Activated CD4-positive, alpha-beta T cell treated with anti-CD3 and anti-CD28 coated beads for 24 hours (primary cell): ENCODE results near the gene KMT5C.

ENCODE experiments used
- DNase-seq, 2 donors: peaks; one replicate each; pipeline ENCODE4 v3.0.0-alpha.2; 2020; ENCODE audit warnings: low read depth in 2 of 2

The KMT5C gene

DNA sequence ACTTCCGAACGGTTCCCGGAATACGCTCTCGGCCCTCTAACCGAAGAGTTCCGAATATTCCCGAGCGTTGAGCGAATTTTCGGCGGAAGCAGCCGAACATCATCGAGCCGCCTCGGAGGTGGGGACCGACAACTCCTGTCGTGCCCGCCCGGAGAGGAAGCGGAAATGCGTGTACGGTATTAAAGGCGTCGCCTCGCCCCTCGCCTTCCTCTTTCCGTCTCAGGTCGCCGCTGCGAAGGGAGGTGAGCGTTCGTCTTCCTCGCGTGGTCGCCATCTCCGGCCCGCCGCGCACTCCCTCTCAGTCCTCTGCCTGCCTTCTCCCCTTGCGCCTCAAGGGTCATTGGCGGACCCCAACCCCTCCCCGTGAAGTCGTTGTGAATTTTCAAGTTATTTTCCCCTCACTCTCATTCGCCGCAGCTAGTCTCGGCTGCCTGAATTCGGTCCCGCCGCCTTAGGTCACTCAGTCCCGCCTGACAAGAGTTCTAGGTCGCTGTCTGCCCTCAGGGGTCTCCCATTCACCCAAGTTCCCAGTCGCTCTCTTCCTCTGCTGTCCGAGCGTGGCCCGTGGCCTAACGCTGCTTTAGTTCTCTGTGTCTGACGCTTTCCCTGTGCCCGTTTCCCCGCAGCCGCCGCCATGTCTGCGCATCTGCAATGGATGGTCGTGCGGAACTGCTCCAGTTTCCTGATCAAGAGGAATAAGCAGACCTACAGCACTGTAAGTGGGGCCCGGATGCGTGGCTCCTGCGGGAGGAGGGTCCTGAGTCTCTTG is 46.2 kb downstream of the KMT5C start, which contains the start of gene RPL28:
Gene RPL28 (plus strand): TSS at position 209 of the 769 bp plus-strand sequence. CDS start 426 bp downstream, at position 635.
- DNase-seq = peak; percentile 97 to 98

DNA sequence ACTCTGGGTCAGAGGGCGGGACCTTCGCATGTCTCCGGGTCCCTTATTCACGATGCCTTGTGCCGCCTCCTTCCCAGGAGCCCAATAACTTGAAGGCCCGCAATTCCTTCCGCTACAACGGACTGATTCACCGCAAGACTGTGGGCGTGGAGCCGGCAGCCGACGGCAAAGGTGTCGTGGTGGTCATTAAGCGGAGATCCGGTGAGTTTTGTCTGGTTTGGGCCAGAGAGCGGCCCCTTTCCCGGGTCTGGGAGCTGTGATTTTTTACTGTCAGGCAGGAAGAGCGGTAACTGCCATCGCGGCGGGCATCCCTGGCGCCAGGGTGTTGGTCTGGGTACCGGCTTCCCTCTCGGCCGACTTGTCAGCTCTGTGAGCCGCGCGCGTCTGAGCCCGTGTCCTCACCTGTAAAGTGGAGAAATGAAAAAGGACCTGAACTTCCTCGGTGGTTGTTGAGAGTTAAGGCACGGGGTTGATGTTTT is 46.9 kb downstream of the KMT5C start:
- DNase-seq = no peak

DNA sequence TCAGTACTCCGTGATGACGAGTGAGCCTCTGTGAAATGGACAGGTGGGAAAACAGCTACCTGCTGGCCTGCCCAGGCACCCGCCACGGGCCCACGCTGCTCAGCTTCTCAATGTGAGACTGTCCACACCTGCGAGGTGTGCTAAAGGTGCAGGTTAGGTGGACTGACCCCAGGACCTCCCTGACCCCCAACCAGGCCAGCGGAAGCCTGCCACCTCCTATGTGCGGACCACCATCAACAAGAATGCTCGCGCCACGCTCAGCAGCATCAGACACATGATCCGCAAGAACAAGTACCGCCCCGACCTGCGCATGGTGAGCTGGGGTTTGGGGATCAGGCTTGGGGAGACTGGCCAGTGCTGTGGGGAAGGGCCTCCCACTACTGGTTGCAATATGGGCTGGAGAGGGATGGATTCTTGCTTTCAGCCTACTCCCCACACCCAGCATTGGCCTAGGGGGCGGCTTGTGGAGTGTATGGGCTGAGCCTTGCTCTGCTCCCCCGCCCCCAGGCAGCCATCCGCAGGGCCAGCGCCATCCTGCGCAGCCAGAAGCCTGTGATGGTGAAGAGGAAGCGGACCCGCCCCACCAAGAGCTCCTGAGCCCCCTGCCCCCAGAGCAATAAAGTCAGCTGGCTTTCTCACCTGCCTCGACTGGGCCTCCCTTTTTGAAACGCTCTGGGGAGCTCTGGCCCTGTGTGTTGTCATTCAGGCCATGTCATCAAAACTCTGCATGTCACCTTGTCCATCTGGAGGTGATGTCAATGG is 48.2 kb downstream of the KMT5C start:
- DNase-seq = no peak

DNA sequence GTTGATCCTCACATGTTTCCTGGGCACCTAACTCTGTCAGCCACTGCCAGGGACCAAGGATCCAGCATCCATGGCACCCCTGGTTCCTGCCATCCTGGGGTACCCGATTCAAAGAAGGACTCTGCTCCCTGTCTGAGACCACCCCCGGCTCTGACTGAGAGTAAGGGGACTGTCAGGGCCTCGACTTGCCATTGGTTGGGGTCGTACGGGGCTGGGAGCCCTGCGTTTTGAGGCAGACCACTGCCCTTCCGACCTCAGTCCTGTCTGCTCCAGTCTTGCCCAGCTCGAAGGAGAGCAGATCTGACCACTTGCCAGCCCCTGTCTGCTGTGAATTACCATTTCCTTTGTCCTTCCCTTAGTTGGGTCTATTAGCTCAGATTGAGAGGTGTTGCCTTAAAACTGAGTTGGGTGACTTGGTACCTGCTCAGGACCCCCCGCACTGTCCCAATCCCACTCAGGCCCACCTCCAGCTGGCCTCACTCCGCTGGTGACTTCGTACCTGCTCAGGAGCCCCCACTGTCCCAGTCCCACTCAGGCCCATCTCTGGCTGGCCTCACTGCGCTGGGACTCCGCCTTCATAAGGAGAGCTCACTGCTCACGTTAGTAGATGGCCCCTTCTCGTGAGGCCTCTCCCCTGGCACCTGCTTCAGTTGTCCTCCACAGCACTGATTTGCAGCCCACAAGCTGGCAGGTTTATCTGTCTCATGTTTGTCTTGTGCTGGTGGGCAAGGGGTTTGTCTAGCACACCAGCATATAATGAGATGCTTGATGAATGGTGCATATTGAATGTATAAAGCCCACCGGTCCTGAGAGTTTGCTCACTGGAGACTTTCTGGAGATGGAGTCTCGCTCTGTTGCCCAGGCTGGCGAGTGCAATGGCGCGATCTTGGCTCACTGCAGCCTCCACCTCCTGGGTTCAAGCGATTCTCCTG is 50.0 kb downstream of the KMT5C start:
- DNase-seq = no peak

DNA sequence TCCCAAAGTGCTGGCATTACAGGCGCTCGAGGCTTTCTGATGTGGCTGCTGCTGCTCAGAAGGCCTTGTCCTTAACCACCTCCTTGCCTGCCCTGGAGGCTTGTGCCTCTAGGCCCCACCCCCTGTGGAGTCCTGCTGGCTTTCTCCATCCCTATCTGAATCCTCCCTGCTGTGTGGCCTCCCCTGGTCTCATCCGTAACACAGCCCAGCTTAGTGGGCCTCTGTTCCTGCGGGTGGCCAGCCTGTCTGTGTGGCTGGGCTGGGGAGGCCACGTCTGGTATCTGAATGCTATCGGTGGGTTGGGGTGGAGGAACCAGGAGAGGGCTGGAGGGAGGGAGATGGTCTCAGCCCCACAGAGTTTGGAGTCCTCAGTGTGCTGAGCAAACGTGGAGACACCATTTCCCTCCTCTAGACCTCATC is 50.8 kb downstream of the KMT5C start:
- no peak for DNase-seq

DNA sequence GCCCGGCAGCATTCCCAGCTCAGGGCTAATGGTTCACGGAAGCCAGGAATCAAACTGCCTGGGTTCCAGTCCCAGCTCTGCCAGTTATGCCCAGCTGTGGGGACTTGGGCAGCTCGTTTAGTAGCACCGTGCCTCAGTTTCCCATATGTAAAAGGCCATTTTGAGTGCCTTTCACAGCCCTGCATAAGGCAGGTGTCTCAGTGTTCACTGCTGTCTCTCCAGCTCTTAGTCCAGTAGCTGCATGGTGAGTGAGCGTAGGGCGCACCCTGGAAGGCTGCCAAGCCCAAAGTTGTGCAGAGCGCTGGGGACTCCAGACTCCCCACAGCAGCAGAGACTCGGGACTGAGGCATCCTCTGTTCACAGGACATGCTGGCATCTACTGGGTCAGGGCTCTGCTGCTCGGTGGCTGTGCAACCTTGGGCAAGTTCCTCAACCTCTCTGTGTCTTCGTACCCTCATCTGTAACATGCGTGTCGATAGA is 51.6 kb downstream of the KMT5C start:
- DNase-seq = no peak

DNA sequence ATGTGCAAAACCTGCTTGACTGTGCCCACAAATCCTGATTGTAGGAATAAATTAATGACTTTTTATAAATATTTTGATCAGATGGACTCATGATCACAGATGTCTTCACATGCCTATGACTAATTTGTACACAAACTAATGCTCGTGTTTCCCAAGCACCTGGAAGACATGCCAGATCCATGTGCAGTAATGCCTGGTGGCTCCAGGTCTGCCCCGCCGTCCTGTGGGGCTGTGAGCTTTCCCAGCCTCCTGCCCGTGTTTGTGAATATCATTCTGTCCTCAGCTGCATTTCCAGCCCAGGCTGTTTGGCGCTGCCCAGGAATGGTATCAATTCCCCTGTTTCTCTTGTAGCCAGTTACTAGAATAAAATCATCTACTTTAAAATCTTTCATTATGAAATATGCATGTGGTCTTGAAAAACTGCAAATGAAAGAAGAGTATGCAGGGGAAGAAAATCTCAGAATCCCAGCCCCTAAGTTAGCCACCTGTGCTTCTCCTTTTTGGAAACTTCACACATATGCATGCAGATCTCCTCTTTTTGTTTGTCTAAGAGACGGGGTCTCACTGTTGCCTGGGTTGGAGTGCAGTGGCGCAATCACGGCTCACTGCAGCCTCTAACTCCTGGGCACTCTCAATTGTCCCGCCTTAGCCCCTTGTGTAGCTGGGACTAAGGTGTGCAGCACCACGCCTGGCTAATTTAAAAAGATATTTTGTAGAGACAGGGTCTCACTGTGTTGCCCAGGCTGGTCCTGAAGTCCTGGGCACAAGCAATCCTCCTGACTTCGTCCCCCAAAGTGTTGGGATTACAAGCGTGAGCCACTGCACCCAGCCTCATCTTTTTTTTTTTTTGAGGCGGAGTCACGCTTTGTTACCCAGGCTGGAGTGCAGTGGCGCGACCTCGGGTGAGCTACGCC is 52.3 kb downstream of the KMT5C start:
- DNase-seq = no peak

DNA sequence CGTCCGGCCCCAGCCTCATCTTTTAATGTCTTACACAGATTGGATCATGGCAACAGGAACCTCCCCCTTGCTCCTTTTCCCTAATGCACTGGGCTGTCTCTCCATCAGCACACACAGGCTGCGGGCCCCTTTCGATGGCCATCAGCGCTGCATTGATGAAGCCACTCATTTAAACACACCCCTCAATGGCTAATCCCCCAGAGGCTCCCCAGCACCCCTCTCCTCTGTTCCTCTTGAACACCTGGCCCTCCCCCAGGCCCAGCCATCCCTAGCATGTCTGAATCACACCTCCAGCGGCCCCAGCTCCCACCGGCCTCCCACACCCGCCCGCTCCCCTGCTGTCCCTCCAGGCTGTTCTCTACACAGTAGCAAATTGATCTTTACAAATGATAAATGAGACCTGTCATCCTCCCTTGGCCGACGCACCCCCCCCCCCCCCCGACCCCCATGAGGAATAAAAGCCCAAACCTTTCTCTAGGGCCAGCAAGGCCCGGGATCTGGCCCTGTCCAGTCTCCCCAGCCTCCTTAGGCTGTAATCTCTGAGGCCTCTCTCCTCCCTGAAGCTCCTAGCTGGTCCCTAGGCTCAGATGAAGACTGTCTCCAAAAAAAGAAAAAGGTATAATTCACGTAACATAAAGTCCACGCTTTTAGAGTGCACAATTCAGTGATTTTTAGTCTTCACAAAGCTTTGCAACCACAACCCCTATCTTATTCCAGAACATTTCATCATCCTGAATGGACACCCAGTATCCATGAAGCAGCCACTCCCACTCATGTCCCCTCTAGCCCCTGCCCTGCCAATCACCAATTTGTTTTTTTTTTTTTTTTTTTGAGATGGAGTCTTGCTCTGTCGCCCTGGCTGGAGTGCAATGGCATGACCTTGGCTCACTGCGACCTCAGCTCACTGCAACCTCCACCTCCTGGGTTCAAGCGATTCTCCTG is 53.4 kb downstream of the KMT5C start:
- DNase-seq = no peak
